ENCODE results near the gene COL2A1. TPM values are rescaled to one million over a fixed set of nuclear protein-coding genes. Genes with fewer than 3 reads are reported as not detected.

COL2A1 gene
- total and polyA plus RNA-seq, 12 donors = 0.03 to 0.17 (median 0.07) TPM; not detected in 9

GRCh38 chr12:48050174-48050573, 45.9 kb upstream of the COL2A1 start:
- H3K9me3 ChIP-seq = no peaks in the 10 kb centered on the region
- H3K36me3 ChIP-seq = peaks cover 0 to 74% (median 28%) of the 10 kb centered on the region in 9 donors
- H3K27ac ChIP-seq = no peak overlapping the region
- no peak overlapping the region for H3K4me3 ChIP-seq
- 95 to 96% methylated on average over 6 of the region's 6 CpGs for WGBS, 2 donors
- no peak for TF ChIP-seq CTCF (IDR thresholded peaks at IDR 0.05)
- peaks cover 0 to 12% (median 3%) of the 10 kb centered on the region in 9 donors for H3K4me1 ChIP-seq
- intact Hi-C loops (cut with DNase I) = no loop called here
- H3K27me3 ChIP-seq = no peaks in the 10 kb centered on the region
- ATAC-seq (no peak), DNase-seq (no peak)

GRCh38 chr12:48045965-48046518, 41.8 kb upstream of the COL2A1 start:
- TF ChIP-seq CTCF (IDR thresholded peaks at IDR 0.05) = no peak
- Histone ChIP-seq H3K27ac (no peak overlapping the region), H3K9me3 (no peaks in the 10 kb centered on the region), H3K4me1 (no peaks in the 10 kb centered on the region), H3K4me3 (no peak overlapping the region), H3K27me3 (no peaks in the 10 kb centered on the region), H3K36me3 (peaks cover 0 to 88% (median 39%) of the 10 kb centered on the region in 9 donors)
- 94 to 95% methylated on average over 2 of the region's 2 CpGs for WGBS, 2 donors
- intact Hi-C loops (cut with DNase I) = loop anchor here in 1 of 10 donors (5.0 kb wide), 1 partner anchor 39 kb away; no protein-coding TSS in a partner anchor
- DNase-seq = no peak
- ATAC-seq = no peak

GRCh38 chr12:48045061-48045846, 41.0 kb upstream of the COL2A1 start:
- WGBS, 2 donors = 94 to 97% methylated on average over 6 of the region's 6 CpGs
- no peaks in the 10 kb centered on the region for H3K27me3 ChIP-seq
- H3K4me1 ChIP-seq = no peaks in the 10 kb centered on the region
- no peak overlapping the region for H3K27ac ChIP-seq
- intact Hi-C loops (cut with DNase I) = loop anchor here in 1 of 10 donors (5.0 kb wide), 1 partner anchor 38 kb away; no protein-coding TSS in a partner anchor
- no peak overlapping the region for H3K4me3 ChIP-seq
- ATAC-seq (no peak), DNase-seq (no peak)
- H3K36me3 ChIP-seq = peaks cover 0 to 84% (median 39%) of the 10 kb centered on the region in 9 donors
- H3K9me3 ChIP-seq = no peaks in the 10 kb centered on the region
- TF ChIP-seq CTCF (IDR thresholded peaks at IDR 0.05) = no peak

GRCh38 chr12:48044396-48044795, 40.1 kb upstream of the COL2A1 start:
- 93 to 96% methylated on average over 7 of the region's 7 CpGs for WGBS, 2 donors
- intact Hi-C loops (cut with DNase I) = no loop called here
- DNase-seq = no peak
- H3K27ac ChIP-seq = no peak overlapping the region
- TF ChIP-seq CTCF (IDR thresholded peaks at IDR 0.05) = no peak
- no peaks in the 10 kb centered on the region for H3K4me1 ChIP-seq
- no peaks in the 10 kb centered on the region for H3K9me3 ChIP-seq
- no peaks in the 10 kb centered on the region for H3K27me3 ChIP-seq
- H3K36me3 ChIP-seq = peaks cover 0 to 75% (median 39%) of the 10 kb centered on the region in 9 donors
- ATAC-seq = no peak
- no peak overlapping the region for H3K4me3 ChIP-seq
